ENCODE data around the gene MAT2B. TPM values are rescaled to one million over a fixed set of nuclear protein-coding genes. Genes with fewer than 3 reads are reported as not detected.

MAT2B gene
- total RNA-seq, 1 donor from 2014 or later = 44.6 TPM

DNA sequence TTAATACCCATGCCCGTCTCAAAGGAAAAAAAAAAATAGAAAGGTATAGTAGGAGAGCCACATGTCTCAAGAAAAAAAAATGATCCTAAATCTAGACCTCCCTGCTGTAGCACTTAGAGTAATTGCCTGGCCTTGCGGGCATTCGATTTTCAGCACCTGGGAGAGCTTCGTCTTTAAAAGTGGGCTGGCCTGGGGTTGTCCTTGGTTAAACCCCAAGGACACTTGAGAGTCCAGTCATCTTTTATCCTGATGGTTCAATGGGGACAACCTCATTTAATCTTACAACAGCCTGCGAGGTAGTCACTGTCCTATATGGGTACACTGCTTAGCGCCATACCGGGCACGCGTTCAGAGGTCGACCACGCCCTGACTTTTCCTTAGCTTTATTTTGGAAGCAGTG lies 60.1 kb downstream of the MAT2B start:
- H3K36me3 Mint-ChIP-seq = no peaks in the 10 kb centered on the region
- H3K9me3 Mint-ChIP-seq = no peaks in the 10 kb centered on the region
- H3K27ac Mint-ChIP-seq = no peak overlapping the region
- DNase-seq (ENCODE audit: low spot score in 2 of 2, unreplicated experiment in 2 of 2) = no peak
- H3K4me1 Mint-ChIP-seq = peaks cover 35% of the 10 kb centered on the region
- TF ChIP-seq CTCF (IDR thresholded peaks at IDR 0.05; ENCODE audit: unreplicated experiment) = no peak
- H3K27me3 Mint-ChIP-seq (ENCODE audit: low read depth) = peaks cover 65% of the 10 kb centered on the region
- H3K4me3 Mint-ChIP-seq = peak overlapping the region; percentile 61

DNA sequence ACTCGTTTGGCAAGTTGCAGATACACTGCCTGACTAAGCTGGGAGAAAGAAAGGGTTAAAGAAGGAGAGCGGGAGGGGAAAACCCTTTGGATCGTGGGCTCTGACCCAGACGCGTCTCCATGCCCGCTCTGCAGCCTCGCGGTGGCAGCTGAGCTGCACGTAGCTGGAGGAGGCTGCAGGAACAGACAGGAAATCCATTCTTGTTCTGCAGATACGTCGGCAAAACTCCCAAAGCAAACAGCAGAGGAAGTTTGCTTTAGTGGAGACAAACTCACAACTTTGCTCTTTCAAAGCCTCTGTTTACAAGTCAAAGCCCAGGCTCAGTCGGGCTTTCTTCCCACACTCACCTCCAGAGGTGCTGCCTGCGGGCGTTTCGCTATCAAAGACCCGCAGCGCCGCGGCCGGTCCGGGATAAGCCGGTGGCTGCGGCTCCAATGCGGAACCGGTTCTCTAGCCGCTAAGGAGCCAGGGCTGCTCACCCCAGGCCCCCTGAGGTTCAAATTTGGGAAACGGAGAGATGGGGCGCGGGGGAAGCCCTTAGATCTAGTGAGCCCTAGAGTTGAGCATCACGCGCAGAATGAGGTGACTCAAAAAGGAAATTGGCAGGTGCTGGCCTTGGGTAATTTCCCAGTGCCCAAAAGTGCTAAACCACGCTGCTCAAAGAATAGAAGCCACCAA lies 60.7 kb downstream of the MAT2B start:
- H3K27me3 Mint-ChIP-seq (ENCODE audit: low read depth) = peaks cover 60% of the 10 kb centered on the region
- H3K27ac Mint-ChIP-seq = no peak overlapping the region
- H3K4me1 Mint-ChIP-seq = peaks cover 35% of the 10 kb centered on the region
- peak in 1 of 2 experiments; percentile 40 for DNase-seq (ENCODE audit: low spot score in 2 of 2, unreplicated experiment in 2 of 2)
- peak overlapping the region; percentile 61 for H3K4me3 Mint-ChIP-seq
- H3K36me3 Mint-ChIP-seq = no peaks in the 10 kb centered on the region
- TF ChIP-seq CTCF (IDR thresholded peaks at IDR 0.05; ENCODE audit: unreplicated experiment) = no peak
- no peaks in the 10 kb centered on the region for H3K9me3 Mint-ChIP-seq

DNA sequence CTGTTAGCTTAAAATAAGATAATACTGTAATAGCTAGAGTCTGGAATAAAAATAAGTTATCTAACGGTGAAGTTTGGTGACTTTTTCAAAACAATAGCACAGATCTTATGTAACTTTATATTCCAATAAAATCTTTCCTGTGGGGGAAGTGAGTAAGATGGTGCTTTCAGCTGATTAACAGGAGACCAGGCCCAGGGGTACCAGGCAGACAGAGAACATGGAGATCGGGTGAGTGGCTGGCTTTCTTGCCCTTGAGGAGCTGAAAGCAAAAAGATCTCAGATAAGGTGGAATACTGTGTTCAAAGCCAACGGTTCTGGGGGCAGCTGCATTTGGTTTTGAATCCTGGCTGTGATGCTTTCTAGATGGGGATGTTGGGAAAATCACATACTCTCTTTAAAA lies 61.3 kb downstream of the MAT2B start:
- TF ChIP-seq CTCF (IDR thresholded peaks at IDR 0.05; ENCODE audit: unreplicated experiment) = no peak
- Mint-ChIP-seq H3K27me3 (ENCODE audit: low read depth) (peaks cover 56% of the 10 kb centered on the region), H3K4me3 (peak overlapping the region; percentile 32), H3K27ac (no peak overlapping the region), H3K4me1 (peaks cover 37% of the 10 kb centered on the region), H3K36me3 (no peaks in the 10 kb centered on the region), H3K9me3 (no peaks in the 10 kb centered on the region)
- DNase-seq (ENCODE audit: low spot score in 2 of 2, unreplicated experiment in 2 of 2) = no peak

GRCh38 chr5:163567811-163568210 lies 62.4 kb downstream of the MAT2B start:
- Mint-ChIP-seq H3K4me3 (no peak overlapping the region), H3K27me3 (ENCODE audit: low read depth) (peaks cover 45% of the 10 kb centered on the region)
- DNase-seq (ENCODE audit: low spot score in 2 of 2, unreplicated experiment in 2 of 2) = no peak

More at GRCh38 chr5:163567811-163568210, 62.4 kb downstream of the MAT2B start:
- H3K4me1 Mint-ChIP-seq = peaks cover 48% of the 10 kb centered on the region
- no peaks in the 10 kb centered on the region for H3K36me3 Mint-ChIP-seq
- no peaks in the 10 kb centered on the region for H3K9me3 Mint-ChIP-seq
- H3K27ac Mint-ChIP-seq = no peak overlapping the region
- no peak for TF ChIP-seq CTCF (IDR thresholded peaks at IDR 0.05; ENCODE audit: unreplicated experiment)

Other genes starting within 250 kb of the MAT2B start
- gene CCNG1, start 68.0 kb upstream of the MAT2B start, total RNA-seq = 229 to 243 TPM (median 230 TPM) in 3 replicates
- 32.1 to 37.2 TPM (median 34.4 TPM) in 3 replicates for gene NUDCD2, start 45.5 kb upstream of the MAT2B start, total RNA-seq
- 8.7 to 9.8 TPM (median 9.4 TPM) in 3 replicates for gene HMMR, start 45.0 kb upstream of the MAT2B start, total RNA-seq